GM12878 (cell line): ENCODE results near the gene MYO1H. TPM values are rescaled to one million over a fixed set of nuclear protein-coding genes. Genes with fewer than 3 reads are reported as not detected.

Experiments
- ATAC-seq: fragments of 200-7000 bp; cut with Tn5 transposase; 3 replicates; pipeline ENCODE4 v1.9.1; 2020; ENCODE audit warnings: mild to moderate bottlenecking, moderate library complexity
- BruUV-seq: library from RNA; stranded (reverse); fragments of 400-500 nt; replicated peaks from 2 replicates; lab custom pipeline; 2021; lab: Mats Ljungman, UMichigan
- CTCF ChIA-PET: fragments of 300-600 bp; sonication (Branson Sonifier 250); formaldehyde crosslinking; extraction: SDS; loops from one replicate; lab custom pipeline; 2021; ENCODE audit warnings: inconsistent platforms; lab: Yijun Ruan, JAX
- POLR2A ChIA-PET: fragments of 350-600 bp; formaldehyde crosslinking; extraction: SDS; loops from one replicate; lab custom pipeline; 2021; ENCODE audit warnings: inconsistent platforms; lab: Charles Lee
- RAD21 ChIA-PET: fragments of 300-600 bp; sonication (Branson Sonifier 250); formaldehyde crosslinking; loops from one replicate; lab custom pipeline; 2023; ENCODE audit warnings: antibody characterized with exemption; ENCODE audit not compliant: unreplicated experiment; lab: Charles Lee
- SMC1A ChIA-PET: fragments of 300-600 bp; sonication (Branson Sonifier 250); formaldehyde crosslinking; loops from one replicate; lab custom pipeline; 2023; ENCODE audit not compliant: unreplicated experiment, uncharacterized antibody; lab: Charles Lee
- DNase-seq: peaks from one replicate; pipeline ENCODE4 v3.0.0-alpha.2; 2011; ENCODE audit warnings: low read depth, low spot score
- FAIRE-seq: peaks from 3 replicates; lab custom pipeline; 2011; peaks lifted over from hg19 to GRCh38; lab: Jason Lieb, UNC
- H2AFZ ChIP-seq: 2 replicates; pipeline ENCODE4 v1.6.0; 2011; ENCODE audit warnings: low read depth, low read length, control low read depth; ENCODE audit not compliant: control insufficient read depth
- H3K27ac ChIP-seq: 2 replicates; pipeline ENCODE4 v1.5.1; 2011; ENCODE audit warnings: control low read depth; ENCODE audit not compliant: control insufficient read depth, insufficient read depth
- H3K27me3 ChIP-seq, 2 experiments: replicated peaks in 1 of 2; 2 replicates each; pipeline versions ENCODE4 v1.6.0 to v1.6.1; 2011; ENCODE audit warnings: low read length in 1 of 2; ENCODE audit not compliant: control insufficient read depth in 2 of 2, insufficient read depth in 2 of 2
- H3K36me3 ChIP-seq, 2 experiments: 2 replicates each; pipeline ENCODE4 v1.5.1; 2011; ENCODE audit warnings: low read length in 1 of 2; ENCODE audit not compliant: control insufficient read depth in 2 of 2, insufficient read depth in 2 of 2
- H3K4me1 ChIP-seq: 2 replicates; pipeline ENCODE4 v1.6.1; 2011; ENCODE audit warnings: mild to moderate bottlenecking, low read length, moderate library complexity, mixed read lengths; ENCODE audit not compliant: control insufficient read depth, insufficient read depth
- H3K4me2 ChIP-seq: 2 replicates; pipeline ENCODE4 v1.6.0; 2011; ENCODE audit warnings: control low read depth; ENCODE audit not compliant: control insufficient read depth, insufficient read depth
- H3K4me3 ChIP-seq: fragments of 200-600 bp; sonication (generic); 2 replicates; pipeline ENCODE4 v1.5.1; 2016
- H3K79me2 ChIP-seq: 2 replicates; pipeline ENCODE4 v1.6.0; 2011; ENCODE audit warnings: low read length; ENCODE audit not compliant: control insufficient read depth, insufficient read depth
- H3K9ac ChIP-seq: 2 replicates; pipeline ENCODE4 v1.8.0; 2011; ENCODE audit warnings: low read length, control low read depth, mixed read lengths; ENCODE audit not compliant: control insufficient read depth, insufficient read depth
- H3K9me3 ChIP-seq: replicated peaks from 3 replicates; pipeline ENCODE4 v1.5.1; 2011; ENCODE audit warnings: mild to moderate bottlenecking, low read length; ENCODE audit not compliant: control insufficient read depth, insufficient read depth
- H4K20me1 ChIP-seq: 2 replicates; pipeline ENCODE4 v1.6.0; 2011; ENCODE audit not compliant: control insufficient read depth, insufficient read depth
- CHD4 ChIP-seq: fragments of 200-600 bp; sonication (generic); IDR thresholded peaks from 2 replicates; pipeline ENCODE4 v1.6.1; 2016; ENCODE audit warnings: mild to moderate bottlenecking
- MTA2 ChIP-seq: fragments of 450-650 bp; IDR thresholded peaks from 2 replicates; pipeline ENCODE4 v1.6.1; 2016; ENCODE audit warnings: low read depth, mild to moderate bottlenecking, moderate library complexity
- NKRF ChIP-seq: fragments of 450-650 bp; conservative IDR thresholded peaks from 2 replicates; pipeline ENCODE4 v1.6.1; 2017; ENCODE audit warnings: mild to moderate bottlenecking, moderate library complexity
- PKNOX1 ChIP-seq: fragments of 450-650 bp; IDR thresholded peaks from 2 replicates; pipeline ENCODE4 v1.6.1; 2016; ENCODE audit warnings: mild to moderate bottlenecking
- STAT1 ChIP-seq: fragments of 450-650 bp; conservative IDR thresholded peaks from 2 replicates; pipeline ENCODE4 v1.6.1; 2014; ENCODE audit warnings: antibody characterized with exemption, mild to moderate bottlenecking
- WGBS: methylation state at CpG from one replicate; pipeline ENCODE4 v1.1.6; 2016; ENCODE audit warnings: low lambda C conversion rate; ENCODE audit not compliant: insufficient replicate concordance, insufficient coverage; ENCODE audit errors: missing lambda C conversion rate; 5-methylcytosine and 5-hydroxymethylcytosine counted together
- in situ Hi-C: fragments of 300-500 bp; cut with MboI; formaldehyde crosslinking; loops from 9 replicates; pipeline ENCODE4 v1.14.3; 2018; ENCODE audit warnings: mixed read lengths
- intact Hi-C: fragments of 100-400 bp; cut with micrococcal nuclease; formaldehyde crosslinking; loops from one replicate; pipeline ENCODE4 v1.14.2; 2022; ENCODE audit not compliant: unreplicated experiment
- polyA plus RNA-seq, 11 experiments: library from polyadenylated mRNA; depleted of rRNA in 4 of 11; unstranded in 6 of 11; stranded (reverse) in 5 of 11; fragments of >200 nt; fragmentation: Nextera tagmentation in 4 of 11; fragmentation: Illumina TruSeq in 1 of 11; extraction: Ambion mirVana in 4 of 11; extraction: Trizol in 1 of 11; gene quantifications; 1 replicate in 1 of 11; 2 replicates in 10 of 11; pipeline versions ENCODE4 v1.2.1 to v1.2.3, GENCODE V29; 2011 to 2016; ENCODE audit warnings: inconsistent platforms in 2 of 11, missing spikeins in 2 of 11, low read depth in 1 of 11
- total RNA-seq, 4 experiments: library from RNA; depleted of rRNA in 3 of 4; stranded (reverse); fragments of >200 nt in 3 of 4; fragmentation: Illumina TruSeq in 1 of 4; extraction: Trizol in 1 of 4; gene quantifications; 2 replicates each; pipeline versions ENCODE4 v1.2.1 to v1.2.3, GENCODE V29; 2013 to 2021
- TF ChIP-seq, protein P1 (sequence below): fragments of 450-650 bp; formaldehyde crosslinking; IDR thresholded peaks from 2 replicates; pipeline ENCODE4 v1.4.0; 2022; ENCODE audit warnings: mild to moderate bottlenecking, moderate library complexity

The MYO1H gene
- total and polyA plus RNA-seq, 10 of the 15 experiments (the other 5 are each of a cell fraction or from before 2014, with no cell fraction given) = 0.05 TPM; not detected in 9

DNA sequence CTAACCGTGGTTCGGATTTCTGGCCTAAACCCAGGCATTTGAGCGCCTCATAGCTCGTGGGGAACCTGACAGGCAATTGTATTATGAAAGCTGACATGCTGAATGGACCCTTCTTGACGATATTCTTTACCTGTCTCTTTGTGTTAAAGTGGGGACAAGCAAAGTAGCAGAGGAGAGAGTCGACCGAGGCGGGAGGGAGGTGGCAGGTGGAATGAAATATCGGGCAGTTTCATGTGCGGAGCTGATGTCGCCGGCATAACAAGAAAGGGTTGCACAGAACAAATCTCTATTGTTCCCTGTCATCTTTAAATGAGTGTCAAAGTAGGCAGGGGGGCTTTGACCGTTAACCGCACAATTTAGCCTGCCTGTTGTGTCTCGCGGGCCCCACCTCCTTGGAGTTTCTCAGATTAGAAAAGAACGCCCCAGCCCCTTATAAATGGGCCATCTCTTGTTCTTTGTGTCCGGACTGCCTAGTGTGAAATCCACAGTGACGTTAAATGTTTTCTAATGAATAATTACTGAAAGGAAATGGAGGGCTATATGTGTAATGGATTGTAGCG, 11.5 kb downstream of the MYO1H start:
- Histone ChIP-seq H3K9me3 (no peaks in the 10 kb centered on the region), H2AFZ (no peak overlapping the region), H3K36me3 (no peaks in the 10 kb centered on the region), H3K4me1 (no peaks in the 10 kb centered on the region; the same call in 1 of the 2 replicates), H3K9ac (no peak overlapping the region), H3K27me3 (no peaks in the 10 kb centered on the region), H3K4me3 (no peak overlapping the region), H3K79me2 (no peaks in the 10 kb centered on the region), H3K4me2 (no peak overlapping the region), H4K20me1 (no peaks in the 10 kb centered on the region), H3K27ac (no peak overlapping the region)
- 88% methylated on average over 20 of the region's 20 CpGs for WGBS
- in situ Hi-C loops (no loop called here), intact Hi-C loops (no loop called here)
- ChIA-PET SMC1A (interaction anchor here (0.7 kb wide), 1 partner anchor 34 kb away, joined by 3 read pairs; no protein-coding TSS in a partner anchor), RAD21 (no interaction called here), POLR2A (no interaction called here), CTCF (no interaction called here)
- no peak for FAIRE-seq
- no peak for DNase-seq
- no TSS peak for BruUV-seq
- TF ChIP-seq PKNOX1 (no peak), MTA2 (no peak), STAT1 (no peak), NKRF (no peak), CHD4 (no peak)
- TF ChIP-seq, protein P1, sequence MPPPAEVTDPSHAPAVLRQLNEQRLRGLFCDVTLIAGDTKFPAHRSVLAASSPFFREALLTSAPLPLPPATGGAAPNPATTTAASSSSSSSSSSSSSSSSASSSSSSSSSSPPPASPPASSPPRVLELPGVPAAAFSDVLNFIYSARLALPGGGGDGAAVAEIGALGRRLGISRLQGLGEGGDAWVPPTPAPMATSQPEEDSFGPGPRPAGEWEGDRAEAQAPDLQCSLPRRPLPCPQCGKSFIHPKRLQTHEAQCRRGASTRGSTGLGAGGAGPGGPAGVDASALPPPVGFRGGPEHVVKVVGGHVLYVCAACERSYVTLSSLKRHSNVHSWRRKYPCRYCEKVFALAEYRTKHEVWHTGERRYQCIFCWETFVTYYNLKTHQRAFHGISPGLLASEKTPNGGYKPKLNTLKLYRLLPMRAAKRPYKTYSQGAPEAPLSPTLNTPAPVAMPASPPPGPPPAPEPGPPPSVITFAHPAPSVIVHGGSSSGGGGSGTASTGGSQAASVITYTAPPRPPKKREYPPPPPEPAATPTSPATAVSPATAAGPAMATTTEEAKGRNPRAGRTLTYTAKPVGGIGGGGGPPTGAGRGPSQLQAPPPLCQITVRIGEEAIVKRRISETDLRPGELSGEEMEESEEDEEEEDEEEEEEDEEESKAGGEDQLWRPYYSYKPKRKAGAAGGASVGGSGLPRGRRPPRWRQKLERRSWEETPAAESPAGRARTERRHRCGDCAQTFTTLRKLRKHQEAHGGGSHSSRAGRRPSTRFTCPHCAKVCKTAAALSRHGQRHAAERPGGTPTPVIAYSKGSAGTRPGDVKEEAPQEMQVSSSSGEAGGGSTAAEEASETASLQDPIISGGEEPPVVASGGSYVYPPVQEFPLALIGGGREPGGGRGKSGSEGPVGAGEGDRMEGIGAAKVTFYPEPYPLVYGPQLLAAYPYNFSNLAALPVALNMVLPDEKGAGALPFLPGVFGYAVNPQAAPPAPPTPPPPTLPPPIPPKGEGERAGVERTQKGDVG (CRISPR knock-in tag) = no peak
- ATAC-seq = no peak
